HG02981 (cell line): ENCODE measurements around the gene GALT.

Experiments used
- ATAC-seq: cut with Tn5 transposase; IDR thresholded peaks from one replicate; pipeline ENCODE4 v1.9.1; 2021; ENCODE audit warnings: mild to moderate bottlenecking, moderate library complexity; ENCODE audit not compliant: unreplicated experiment

The GALT gene

GRCh38 chr9:34675048-34675714 lies 28.7 kb downstream of the GALT start:
- no peak for ATAC-seq

- no peak for ATAC-seq
These were observed 29.4 kb downstream of the GALT start for GRCh38 chr9:34675869-34676268.

DNA sequence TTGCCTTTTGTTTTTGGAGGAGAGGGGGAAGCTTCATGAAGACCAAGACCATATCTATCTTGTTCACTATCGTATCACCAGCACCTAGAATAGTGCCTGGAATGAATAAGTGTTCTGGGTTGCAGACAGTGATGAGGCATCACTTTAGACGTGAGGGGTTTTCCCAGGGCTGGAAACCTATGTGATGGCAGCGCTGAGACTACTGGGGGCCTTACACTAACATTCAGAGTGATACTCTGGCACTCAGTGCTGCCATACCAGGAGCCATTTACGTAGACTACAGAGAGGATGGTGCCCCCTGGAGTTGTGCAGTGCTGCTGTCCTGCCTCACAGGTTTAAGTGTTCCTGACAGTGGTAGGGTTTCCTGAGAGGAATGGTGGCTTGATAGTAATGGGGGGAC lies 37.7 kb downstream of the GALT start:
- ATAC-seq: no peak

DNA sequence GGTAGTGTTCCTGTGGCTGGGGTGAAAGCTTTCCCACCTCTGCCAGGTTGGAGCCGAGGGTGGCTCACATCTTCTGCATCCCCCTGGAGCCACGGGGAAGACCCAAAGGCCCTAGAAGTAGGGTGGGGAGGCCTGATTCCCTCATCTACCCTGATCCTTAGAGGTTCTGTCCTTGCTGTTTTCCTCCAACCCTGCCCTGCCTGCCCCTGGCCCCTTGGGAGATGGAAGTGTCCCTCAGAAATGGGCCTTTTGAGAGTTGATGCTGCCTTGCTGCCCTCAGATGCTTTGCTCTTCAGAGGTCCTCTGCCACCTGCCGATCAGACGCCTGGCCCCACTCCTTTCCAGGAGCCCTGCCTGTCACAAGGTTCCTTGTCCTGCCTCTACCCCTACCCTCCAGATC lies 38.3 kb downstream of the GALT start:
- ATAC-seq: no peak

GRCh38 chr9:34685591-34685990 lies 39.1 kb downstream of the GALT start:
- ATAC-seq: no peak

GRCh38 chr9:34686231-34686630 lies 39.8 kb downstream of the GALT start:
- no peak for ATAC-seq

DNA sequence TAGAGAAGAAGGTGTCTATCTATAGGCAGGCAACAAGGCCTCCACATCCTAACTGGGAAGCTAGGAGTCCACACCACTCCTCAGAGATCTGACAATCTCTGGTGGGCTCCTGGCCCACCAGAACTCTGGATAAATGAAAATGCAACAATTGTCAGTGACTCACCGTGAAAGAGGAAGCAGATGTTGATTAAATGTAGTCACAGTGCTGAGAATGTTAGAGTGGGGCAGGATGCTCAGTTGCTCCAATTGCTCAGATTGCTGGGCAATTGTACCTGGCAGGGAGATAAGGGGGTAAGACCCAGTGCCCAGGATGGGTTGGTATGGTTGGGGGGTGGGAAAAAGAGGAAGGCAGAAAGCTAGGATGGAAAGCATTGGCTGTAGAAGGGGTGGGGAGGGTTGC lies 40.3 kb downstream of the GALT start:
- no peak for ATAC-seq

GRCh38 chr9:34687276-34688030 lies 41.0 kb downstream of the GALT start:
- no peak for ATAC-seq

GRCh38 chr9:34688329-34689115 lies 42.0 kb downstream of the GALT start:
- no peak for ATAC-seq

- no peak for ATAC-seq
These were observed 42.6 kb downstream of the GALT start for GRCh38 chr9:34689116-34689470.

DNA sequence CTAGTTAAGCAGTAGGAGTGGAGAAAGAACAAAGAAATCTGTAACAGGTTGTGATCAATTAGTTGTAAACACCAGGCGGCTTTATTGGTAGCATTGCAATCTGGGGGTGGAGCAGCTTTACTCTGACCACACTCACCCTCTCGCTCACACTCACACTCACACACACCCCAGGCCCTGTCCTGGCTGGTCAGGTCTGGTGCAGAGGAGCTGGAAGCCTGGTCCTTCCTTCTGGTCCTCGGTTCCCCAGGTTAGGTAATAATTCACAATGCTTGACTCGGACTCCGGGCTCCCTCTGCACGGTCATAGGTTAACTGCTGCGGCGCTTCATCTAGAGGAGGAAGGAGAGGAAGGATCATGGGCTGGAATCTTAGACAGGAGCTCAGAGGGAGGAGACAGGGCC lies 43.0 kb downstream of the GALT start:
- no peak for ATAC-seq

DNA sequence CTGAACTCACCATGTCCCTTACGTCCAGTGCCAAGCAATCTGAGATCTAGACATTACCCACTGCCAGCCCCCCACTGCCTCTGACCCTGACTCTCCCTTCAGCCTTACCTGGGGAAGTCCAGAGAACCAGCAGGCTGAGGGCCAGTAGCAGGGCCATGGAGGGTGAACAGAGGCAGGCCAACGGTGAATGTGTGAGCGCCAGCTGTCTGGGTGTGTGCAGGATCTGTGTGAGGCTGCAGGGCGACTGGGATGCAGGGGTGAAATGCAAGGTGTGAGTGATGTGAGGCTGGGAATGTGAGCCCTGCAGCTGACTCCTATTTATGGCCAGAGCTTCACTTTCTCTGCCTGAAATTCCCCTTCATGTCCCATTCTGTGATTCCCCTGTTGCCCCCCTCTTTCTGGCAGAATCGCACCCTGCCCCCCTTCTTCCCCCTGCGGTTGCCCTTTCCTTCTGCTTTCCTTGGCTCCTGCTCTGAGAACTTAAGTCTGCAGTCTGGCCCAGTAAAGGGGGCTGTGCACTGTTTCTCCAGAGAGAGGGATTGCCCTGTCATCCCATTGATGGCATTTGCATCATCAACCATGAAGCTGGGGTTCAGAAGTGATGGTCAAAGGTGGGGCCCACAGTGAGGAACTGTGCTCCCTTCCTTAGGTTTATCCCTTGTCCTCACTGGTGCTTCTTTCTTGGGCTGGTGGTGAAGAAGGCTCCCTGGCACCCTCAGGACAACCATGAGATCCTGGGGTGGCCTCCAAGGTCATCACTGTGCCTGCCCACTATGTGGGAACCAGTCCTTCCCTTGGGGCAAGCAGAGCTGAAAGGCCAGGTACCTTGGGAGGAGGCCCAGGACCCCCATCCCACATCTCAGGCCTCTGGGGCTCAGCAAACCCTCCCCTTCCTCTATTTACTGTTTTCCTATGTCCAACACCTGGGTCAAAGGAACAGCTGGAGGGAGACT lies 44.8 kb downstream of the GALT start, which contains the start of gene CCL19:
Gene CCL19 (minus strand): TSS at position 294 of the 953 bp plus-strand sequence. CDS start 137 bp downstream, at position 157.
- no peak for ATAC-seq

DNA sequence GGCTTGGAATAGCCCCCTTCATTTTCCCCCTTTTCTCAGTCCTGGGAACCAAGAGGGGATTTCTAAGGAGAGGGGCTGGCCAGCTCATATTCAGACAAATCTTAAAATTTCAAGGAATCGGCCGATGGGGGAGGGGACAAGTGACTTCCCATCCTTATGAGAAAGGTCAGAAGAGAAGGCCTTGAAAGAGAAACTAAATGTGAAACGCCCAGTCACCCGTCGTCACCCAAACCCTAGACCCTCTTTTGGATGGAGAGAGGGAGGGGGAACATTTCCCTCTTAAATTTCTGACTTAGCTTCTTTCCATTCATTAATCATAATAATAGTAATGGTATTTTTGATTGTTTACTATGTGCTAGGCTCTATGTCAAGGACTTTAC lies 45.5 kb downstream of the GALT start:
- no peak for ATAC-seq

- ATAC-seq: no peak
These were observed 47.1 kb downstream of the GALT start for GRCh38 chr9:34693560-34693959.

GRCh38 chr9:34694811-34695210 lies 48.3 kb downstream of the GALT start:
- ATAC-seq: no peak
